Measurements from ENCODE around the gene PHF2. TPM values are rescaled to one million over a fixed set of nuclear protein-coding genes. Genes with fewer than 3 reads are reported as not detected.

The PHF2 gene
- total and polyA plus RNA-seq, 2 experiments from 2014 or later, result 4.3 to 11.8 TPM

DNA sequence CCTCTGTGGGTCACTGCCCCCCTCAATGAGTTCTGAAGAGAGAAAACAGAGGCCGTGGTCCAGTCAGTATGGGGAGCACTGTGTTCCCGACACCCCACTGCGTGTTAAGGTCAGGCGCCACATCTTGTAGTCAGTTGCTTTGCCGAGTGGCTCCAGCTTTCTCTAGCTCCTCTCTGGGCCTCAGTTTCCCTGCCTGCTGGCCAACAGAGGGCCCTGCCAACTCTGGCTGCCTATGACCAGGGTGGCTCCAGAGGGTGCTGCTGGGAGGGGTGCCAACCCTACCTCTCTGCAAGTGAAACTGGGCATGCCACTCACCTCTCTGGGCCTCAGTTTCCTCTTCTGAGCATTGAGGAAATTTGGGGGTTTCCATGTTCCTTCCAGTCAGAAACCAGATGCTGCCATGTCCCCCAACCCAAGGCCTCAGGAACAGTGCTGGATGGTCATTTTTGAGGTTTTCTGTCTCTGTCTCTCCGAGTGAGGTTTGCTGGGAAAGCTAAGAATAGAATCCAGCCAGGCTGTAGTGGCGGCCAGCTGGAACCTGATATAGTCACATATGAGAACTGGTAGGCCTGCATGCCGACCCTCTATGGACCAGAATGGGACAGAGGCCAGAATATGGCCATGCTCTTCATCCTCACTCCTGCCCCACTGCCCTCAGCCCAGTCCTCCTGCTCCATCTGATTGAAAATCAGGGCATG lies 132.1 kb downstream of the PHF2 start:
- no peak overlapping the region for H3K27ac Mint-ChIP-seq
- H3K27me3 Mint-ChIP-seq (ENCODE audit: insufficient read depth, low read depth, poor library complexity), result peaks cover 1% of the 10 kb centered on the region
- no peaks in the 10 kb centered on the region for H3K4me1 ChIP-seq (ENCODE audit: insufficient read depth)

More for the DNA sequence above, 132.1 kb downstream of the PHF2 start:
- Histone ChIP-seq H4K20me1 (replicated peaks; ENCODE audit: insufficient read depth) (no peaks in the 10 kb centered on the region), H3K27me3 (ENCODE audit: insufficient read depth) (no peaks in the 10 kb centered on the region), H3K9me2 (ENCODE audit: insufficient read depth) (no peaks in the 10 kb centered on the region), H3F3A (replicated peaks; ENCODE audit: low read depth) (no peaks in the 10 kb centered on the region), H3K4me3 (no peak overlapping the region), H3K79me2 (replicated peaks; ENCODE audit: insufficient read depth) (no peaks in the 10 kb centered on the region), H2AFZ (no peak overlapping the region), H3K27ac (ENCODE audit: low read depth) (no peak overlapping the region), H3K36me3 (ENCODE audit: insufficient read depth) (no peaks in the 10 kb centered on the region), H3K4me2 (no peak overlapping the region)
- no peak overlapping the region for H3K4me3 Mint-ChIP-seq
- H3K36me3 Mint-ChIP-seq (ENCODE audit: low read depth), result no peaks in the 10 kb centered on the region; the same call in 2 of the 3 replicates
- peaks cover 6% of the 10 kb centered on the region; the same call in 1 of the 3 replicates for H3K9me3 Mint-ChIP-seq
- TF ChIP-seq, protein P1, sequence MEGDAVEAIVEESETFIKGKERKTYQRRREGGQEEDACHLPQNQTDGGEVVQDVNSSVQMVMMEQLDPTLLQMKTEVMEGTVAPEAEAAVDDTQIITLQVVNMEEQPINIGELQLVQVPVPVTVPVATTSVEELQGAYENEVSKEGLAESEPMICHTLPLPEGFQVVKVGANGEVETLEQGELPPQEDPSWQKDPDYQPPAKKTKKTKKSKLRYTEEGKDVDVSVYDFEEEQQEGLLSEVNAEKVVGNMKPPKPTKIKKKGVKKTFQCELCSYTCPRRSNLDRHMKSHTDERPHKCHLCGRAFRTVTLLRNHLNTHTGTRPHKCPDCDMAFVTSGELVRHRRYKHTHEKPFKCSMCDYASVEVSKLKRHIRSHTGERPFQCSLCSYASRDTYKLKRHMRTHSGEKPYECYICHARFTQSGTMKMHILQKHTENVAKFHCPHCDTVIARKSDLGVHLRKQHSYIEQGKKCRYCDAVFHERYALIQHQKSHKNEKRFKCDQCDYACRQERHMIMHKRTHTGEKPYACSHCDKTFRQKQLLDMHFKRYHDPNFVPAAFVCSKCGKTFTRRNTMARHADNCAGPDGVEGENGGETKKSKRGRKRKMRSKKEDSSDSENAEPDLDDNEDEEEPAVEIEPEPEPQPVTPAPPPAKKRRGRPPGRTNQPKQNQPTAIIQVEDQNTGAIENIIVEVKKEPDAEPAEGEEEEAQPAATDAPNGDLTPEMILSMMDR (conservative IDR thresholded peaks at IDR 0.05; ENCODE audit: low read depth in 2 of 2), result no peak
- TF ChIP-seq POLR2AphosphoS5 (IDR thresholded peaks at IDR 0.05; ENCODE audit: low read depth) (no peak), EZH2phosphoT487 (IDR thresholded peaks at IDR 0.05; ENCODE audit: unreplicated experiment) (no peak), CREB1 (CRISPR knock-in tag; IDR thresholded peaks at IDR 0.05; ENCODE audit: low read depth) (no peak), ZNF114 (CRISPR knock-in tag; IDR thresholded peaks at IDR 0.05) (no peak), NANOG (IDR thresholded peaks at IDR 0.05; ENCODE audit: borderline replicate concordance) (no peak), ZNF331 (CRISPR knock-in tag; IDR thresholded peaks at IDR 0.05; ENCODE audit: low read depth) (no peak), JUNB (IDR thresholded peaks at IDR 0.05; ENCODE audit: unreplicated experiment) (no peak), STAT1 (IDR thresholded peaks at IDR 0.05; ENCODE audit: unreplicated experiment) (no peak), EZH2 (IDR thresholded peaks at IDR 0.05; ENCODE audit: low read depth, unreplicated experiment) (no peak)
- TF ChIP-seq, protein P2, sequence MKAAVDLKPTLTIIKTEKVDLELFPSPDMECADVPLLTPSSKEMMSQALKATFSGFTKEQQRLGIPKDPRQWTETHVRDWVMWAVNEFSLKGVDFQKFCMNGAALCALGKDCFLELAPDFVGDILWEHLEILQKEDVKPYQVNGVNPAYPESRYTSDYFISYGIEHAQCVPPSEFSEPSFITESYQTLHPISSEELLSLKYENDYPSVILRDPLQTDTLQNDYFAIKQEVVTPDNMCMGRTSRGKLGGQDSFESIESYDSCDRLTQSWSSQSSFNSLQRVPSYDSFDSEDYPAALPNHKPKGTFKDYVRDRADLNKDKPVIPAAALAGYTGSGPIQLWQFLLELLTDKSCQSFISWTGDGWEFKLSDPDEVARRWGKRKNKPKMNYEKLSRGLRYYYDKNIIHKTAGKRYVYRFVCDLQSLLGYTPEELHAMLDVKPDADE (IDR thresholded peaks at IDR 0.05), result no peak
- TF ChIP-seq, protein P3, sequence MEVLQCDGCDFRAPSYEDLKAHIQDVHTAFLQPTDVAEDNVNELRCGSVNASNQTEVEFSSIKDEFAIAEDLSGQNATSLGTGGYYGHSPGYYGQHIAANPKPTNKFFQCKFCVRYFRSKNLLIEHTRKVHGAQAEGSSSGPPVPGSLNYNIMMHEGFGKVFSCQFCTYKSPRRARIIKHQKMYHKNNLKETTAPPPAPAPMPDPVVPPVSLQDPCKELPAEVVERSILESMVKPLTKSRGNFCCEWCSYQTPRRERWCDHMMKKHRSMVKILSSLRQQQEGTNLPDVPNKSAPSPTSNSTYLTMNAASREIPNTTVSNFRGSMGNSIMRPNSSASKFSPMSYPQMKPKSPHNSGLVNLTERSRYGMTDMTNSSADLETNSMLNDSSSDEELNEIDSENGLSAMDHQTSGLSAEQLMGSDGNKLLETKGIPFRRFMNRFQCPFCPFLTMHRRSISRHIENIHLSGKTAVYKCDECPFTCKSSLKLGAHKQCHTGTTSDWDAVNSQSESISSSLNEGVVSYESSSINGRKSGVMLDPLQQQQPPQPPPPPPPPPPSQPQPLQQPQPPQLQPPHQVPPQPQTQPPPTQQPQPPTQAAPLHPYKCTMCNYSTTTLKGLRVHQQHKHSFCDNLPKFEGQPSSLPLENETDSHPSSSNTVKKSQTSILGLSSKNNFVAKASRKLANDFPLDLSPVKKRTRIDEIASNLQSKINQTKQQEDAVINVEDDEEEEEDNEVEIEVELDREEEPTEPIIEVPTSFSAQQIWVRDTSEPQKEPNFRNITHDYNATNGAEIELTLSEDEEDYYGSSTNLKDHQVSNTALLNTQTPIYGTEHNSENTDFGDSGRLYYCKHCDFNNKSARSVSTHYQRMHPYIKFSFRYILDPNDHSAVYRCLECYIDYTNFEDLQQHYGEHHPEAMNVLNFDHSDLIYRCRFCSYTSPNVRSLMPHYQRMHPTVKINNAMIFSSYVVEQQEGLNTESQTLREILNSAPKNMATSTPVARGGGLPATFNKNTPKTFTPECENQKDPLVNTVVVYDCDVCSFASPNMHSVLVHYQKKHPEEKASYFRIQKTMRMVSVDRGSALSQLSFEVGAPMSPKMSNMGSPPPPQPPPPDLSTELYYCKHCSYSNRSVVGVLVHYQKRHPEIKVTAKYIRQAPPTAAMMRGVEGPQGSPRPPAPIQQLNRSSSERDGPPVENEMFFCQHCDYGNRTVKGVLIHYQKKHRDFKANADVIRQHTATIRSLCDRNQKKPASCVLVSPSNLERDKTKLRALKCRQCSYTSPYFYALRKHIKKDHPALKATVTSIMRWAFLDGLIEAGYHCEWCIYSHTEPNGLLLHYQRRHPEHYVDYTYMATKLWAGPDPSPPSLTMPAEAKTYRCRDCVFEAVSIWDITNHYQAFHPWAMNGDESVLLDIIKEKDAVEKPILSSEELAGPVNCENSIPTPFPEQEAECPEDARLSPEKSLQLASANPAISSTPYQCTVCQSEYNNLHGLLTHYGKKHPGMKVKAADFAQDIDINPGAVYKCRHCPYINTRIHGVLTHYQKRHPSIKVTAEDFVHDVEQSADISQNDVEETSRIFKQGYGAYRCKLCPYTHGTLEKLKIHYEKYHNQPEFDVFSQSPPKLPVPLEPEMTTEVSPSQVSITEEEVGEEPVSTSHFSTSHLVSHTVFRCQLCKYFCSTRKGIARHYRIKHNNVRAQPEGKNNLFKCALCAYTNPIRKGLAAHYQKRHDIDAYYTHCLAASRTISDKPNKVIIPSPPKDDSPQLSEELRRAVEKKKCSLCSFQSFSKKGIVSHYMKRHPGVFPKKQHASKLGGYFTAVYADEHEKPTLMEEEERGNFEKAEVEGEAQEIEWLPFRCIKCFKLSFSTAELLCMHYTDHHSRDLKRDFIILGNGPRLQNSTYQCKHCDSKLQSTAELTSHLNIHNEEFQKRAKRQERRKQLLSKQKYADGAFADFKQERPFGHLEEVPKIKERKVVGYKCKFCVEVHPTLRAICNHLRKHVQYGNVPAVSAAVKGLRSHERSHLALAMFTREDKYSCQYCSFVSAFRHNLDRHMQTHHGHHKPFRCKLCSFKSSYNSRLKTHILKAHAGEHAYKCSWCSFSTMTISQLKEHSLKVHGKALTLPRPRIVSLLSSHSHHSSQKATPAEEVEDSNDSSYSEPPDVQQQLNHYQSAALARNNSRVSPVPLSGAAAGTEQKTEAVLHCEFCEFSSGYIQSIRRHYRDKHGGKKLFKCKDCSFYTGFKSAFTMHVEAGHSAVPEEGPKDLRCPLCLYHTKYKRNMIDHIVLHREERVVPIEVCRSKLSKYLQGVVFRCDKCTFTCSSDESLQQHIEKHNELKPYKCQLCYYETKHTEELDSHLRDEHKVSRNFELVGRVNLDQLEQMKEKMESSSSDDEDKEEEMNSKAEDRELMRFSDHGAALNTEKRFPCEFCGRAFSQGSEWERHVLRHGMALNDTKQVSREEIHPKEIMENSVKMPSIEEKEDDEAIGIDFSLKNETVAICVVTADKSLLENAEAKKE (CRISPR knock-in tag; IDR thresholded peaks at IDR 0.05), result no peak
- TF ChIP-seq, protein P4, sequence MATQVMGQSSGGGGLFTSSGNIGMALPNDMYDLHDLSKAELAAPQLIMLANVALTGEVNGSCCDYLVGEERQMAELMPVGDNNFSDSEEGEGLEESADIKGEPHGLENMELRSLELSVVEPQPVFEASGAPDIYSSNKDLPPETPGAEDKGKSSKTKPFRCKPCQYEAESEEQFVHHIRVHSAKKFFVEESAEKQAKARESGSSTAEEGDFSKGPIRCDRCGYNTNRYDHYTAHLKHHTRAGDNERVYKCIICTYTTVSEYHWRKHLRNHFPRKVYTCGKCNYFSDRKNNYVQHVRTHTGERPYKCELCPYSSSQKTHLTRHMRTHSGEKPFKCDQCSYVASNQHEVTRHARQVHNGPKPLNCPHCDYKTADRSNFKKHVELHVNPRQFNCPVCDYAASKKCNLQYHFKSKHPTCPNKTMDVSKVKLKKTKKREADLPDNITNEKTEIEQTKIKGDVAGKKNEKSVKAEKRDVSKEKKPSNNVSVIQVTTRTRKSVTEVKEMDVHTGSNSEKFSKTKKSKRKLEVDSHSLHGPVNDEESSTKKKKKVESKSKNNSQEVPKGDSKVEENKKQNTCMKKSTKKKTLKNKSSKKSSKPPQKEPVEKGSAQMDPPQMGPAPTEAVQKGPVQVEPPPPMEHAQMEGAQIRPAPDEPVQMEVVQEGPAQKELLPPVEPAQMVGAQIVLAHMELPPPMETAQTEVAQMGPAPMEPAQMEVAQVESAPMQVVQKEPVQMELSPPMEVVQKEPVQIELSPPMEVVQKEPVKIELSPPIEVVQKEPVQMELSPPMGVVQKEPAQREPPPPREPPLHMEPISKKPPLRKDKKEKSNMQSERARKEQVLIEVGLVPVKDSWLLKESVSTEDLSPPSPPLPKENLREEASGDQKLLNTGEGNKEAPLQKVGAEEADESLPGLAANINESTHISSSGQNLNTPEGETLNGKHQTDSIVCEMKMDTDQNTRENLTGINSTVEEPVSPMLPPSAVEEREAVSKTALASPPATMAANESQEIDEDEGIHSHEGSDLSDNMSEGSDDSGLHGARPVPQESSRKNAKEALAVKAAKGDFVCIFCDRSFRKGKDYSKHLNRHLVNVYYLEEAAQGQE (IDR thresholded peaks at IDR 0.05; ENCODE audit: unreplicated experiment), result no peak
- ATAC-seq, result no peak
- no peaks in the 10 kb centered on the region for H3K4me1 Mint-ChIP-seq
- no peak for DNase-seq (ENCODE audit: low spot score)
